Measurements from ENCODE around the gene HDHD5. TPM values are rescaled to one million over a fixed set of nuclear protein-coding genes. Genes with fewer than 3 reads are reported as not detected.

The HDHD5 gene
- total RNA-seq, 1 donor from 2014 or later: 27.6 TPM

DNA sequence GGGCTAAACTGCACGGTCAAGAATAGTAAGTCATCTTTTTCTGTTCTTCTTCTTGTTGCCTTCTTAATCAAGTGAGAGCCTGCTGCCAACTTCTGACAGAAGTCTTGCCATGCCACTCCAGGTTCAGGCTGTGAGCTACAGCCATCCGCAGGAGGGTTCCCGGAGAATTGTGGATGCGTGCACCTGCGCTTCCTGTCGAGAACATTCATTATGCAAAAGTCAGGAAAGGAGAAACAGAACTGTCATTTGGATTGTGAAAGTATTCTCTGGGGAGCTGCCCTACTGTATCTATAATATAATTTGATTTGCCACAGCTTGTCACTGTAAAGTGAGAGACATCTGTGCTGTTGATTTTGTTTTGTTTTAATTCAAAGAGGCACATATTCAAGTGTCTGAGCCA, 62.0 kb downstream of the HDHD5 start:
- Mint-ChIP-seq H3K9me3 (ENCODE audit: unreplicated experiment) (no peaks in the 10 kb centered on the region), H3K4me3 (ENCODE audit: unreplicated experiment) (no peak overlapping the region), H3K27ac (ENCODE audit: unreplicated experiment) (no peak overlapping the region), H3K36me3 (ENCODE audit: low read depth, unreplicated experiment) (peaks cover 24% of the 10 kb centered on the region), H3K4me1 (ENCODE audit: low read depth, unreplicated experiment) (peaks cover 1% of the 10 kb centered on the region), H3K27me3 (ENCODE audit: low read depth, unreplicated experiment) (no peaks in the 10 kb centered on the region)
- no peaks in the 10 kb centered on the region for H3K9me3 ChIP-seq (ENCODE audit: insufficient read depth, low read depth, low read length)
- H3K36me3 ChIP-seq (ENCODE audit: insufficient read depth, low read length): peaks cover 20% of the 10 kb centered on the region
- DNase-seq (ENCODE audit: low read depth) (no peak), FAIRE-seq (no peak)
- no peak overlapping the region for H3K9ac ChIP-seq (ENCODE audit: low read length)
- no peak for TF ChIP-seq EZH2 (IDR thresholded peaks at IDR 0.05; ENCODE audit: insufficient read depth, low read length)
- TF ChIP-seq CTCF (IDR thresholded peaks at IDR 0.05; ENCODE audit: insufficient read depth, low read depth, low read length): no peak
- H3K27ac ChIP-seq (ENCODE audit: low read depth, low read length): no peak overlapping the region
- H3K4me2 ChIP-seq (ENCODE audit: low read length): no peak overlapping the region
- H3K79me2 ChIP-seq (ENCODE audit: insufficient read depth, low read length): peaks cover 30% of the 10 kb centered on the region
- no peaks in the 10 kb centered on the region for H3K27me3 ChIP-seq (ENCODE audit: insufficient read depth, low read length)
- H4K20me1 ChIP-seq (ENCODE audit: insufficient read depth, low read length): peaks cover 56% of the 10 kb centered on the region
- H3K4me3 ChIP-seq (ENCODE audit: insufficient read depth, low read depth, low read length): no peak overlapping the region
- H3K4me1 ChIP-seq (ENCODE audit: insufficient read depth, low read length): no peaks in the 10 kb centered on the region
- H2AFZ ChIP-seq (ENCODE audit: low read depth, low read length): no peak overlapping the region

GRCh38 chr22:17096071-17096470, 63.0 kb downstream of the HDHD5 start:
- no peak overlapping the region for H3K4me3 ChIP-seq (ENCODE audit: insufficient read depth, low read depth, low read length)
- no peak overlapping the region for H3K4me2 ChIP-seq (ENCODE audit: low read length)
- no peak for FAIRE-seq
- H3K9ac ChIP-seq (ENCODE audit: low read length): no peak overlapping the region
- H3K36me3 ChIP-seq (ENCODE audit: insufficient read depth, low read length): peaks cover 14% of the 10 kb centered on the region
- Mint-ChIP-seq H3K4me3 (ENCODE audit: unreplicated experiment) (no peak overlapping the region), H3K27me3 (ENCODE audit: low read depth, unreplicated experiment) (no peaks in the 10 kb centered on the region), H3K4me1 (ENCODE audit: low read depth, unreplicated experiment) (peaks cover 1% of the 10 kb centered on the region), H3K36me3 (ENCODE audit: low read depth, unreplicated experiment) (peaks cover 14% of the 10 kb centered on the region), H3K9me3 (ENCODE audit: unreplicated experiment) (no peaks in the 10 kb centered on the region), H3K27ac (ENCODE audit: unreplicated experiment) (no peak overlapping the region)
- H3K27ac ChIP-seq (ENCODE audit: low read depth, low read length): no peak overlapping the region
- no peaks in the 10 kb centered on the region for H3K4me1 ChIP-seq (ENCODE audit: insufficient read depth, low read length)
- DNase-seq (ENCODE audit: low read depth): no peak
- no peaks in the 10 kb centered on the region for H3K9me3 ChIP-seq (ENCODE audit: insufficient read depth, low read depth, low read length)
- H2AFZ ChIP-seq (ENCODE audit: low read depth, low read length): no peak overlapping the region
- H3K27me3 ChIP-seq (ENCODE audit: insufficient read depth, low read length): no peaks in the 10 kb centered on the region
- TF ChIP-seq EZH2 (IDR thresholded peaks at IDR 0.05; ENCODE audit: insufficient read depth, low read length): no peak
- no peak for TF ChIP-seq CTCF (IDR thresholded peaks at IDR 0.05; ENCODE audit: insufficient read depth, low read depth, low read length)
- peaks cover 58% of the 10 kb centered on the region for H4K20me1 ChIP-seq (ENCODE audit: insufficient read depth, low read length)
- peaks cover 39% of the 10 kb centered on the region for H3K79me2 ChIP-seq (ENCODE audit: insufficient read depth, low read length)

- Histone ChIP-seq H3K4me3 (ENCODE audit: insufficient read depth, low read depth, low read length) (no peak overlapping the region), H3K27ac (ENCODE audit: low read depth, low read length) (no peak overlapping the region), H4K20me1 (ENCODE audit: insufficient read depth, low read length) (peaks cover 63% of the 10 kb centered on the region), H3K4me1 (ENCODE audit: insufficient read depth, low read length) (no peaks in the 10 kb centered on the region), H3K9me3 (ENCODE audit: insufficient read depth, low read depth, low read length) (no peaks in the 10 kb centered on the region), H3K36me3 (ENCODE audit: insufficient read depth, low read length) (peaks cover 12% of the 10 kb centered on the region), H3K79me2 (ENCODE audit: insufficient read depth, low read length) (peaks cover 44% of the 10 kb centered on the region), H3K9ac (ENCODE audit: low read length) (no peak overlapping the region), H3K4me2 (ENCODE audit: low read length) (no peak overlapping the region), H3K27me3 (ENCODE audit: insufficient read depth, low read length) (no peaks in the 10 kb centered on the region), H2AFZ (ENCODE audit: low read depth, low read length) (no peak overlapping the region)
- DNase-seq (ENCODE audit: low read depth): no peak
- Mint-ChIP-seq H3K9me3 (ENCODE audit: unreplicated experiment) (no peaks in the 10 kb centered on the region), H3K27ac (ENCODE audit: unreplicated experiment) (no peak overlapping the region), H3K4me3 (ENCODE audit: unreplicated experiment) (no peak overlapping the region), H3K36me3 (ENCODE audit: low read depth, unreplicated experiment) (peaks cover 9% of the 10 kb centered on the region), H3K4me1 (ENCODE audit: low read depth, unreplicated experiment) (peaks cover 1% of the 10 kb centered on the region), H3K27me3 (ENCODE audit: low read depth, unreplicated experiment) (no peaks in the 10 kb centered on the region)
- no peak for FAIRE-seq
- TF ChIP-seq EZH2 (IDR thresholded peaks at IDR 0.05; ENCODE audit: insufficient read depth, low read length) (no peak), CTCF (IDR thresholded peaks at IDR 0.05; ENCODE audit: insufficient read depth, low read depth, low read length) (peak; percentile 19)
Measured at GRCh38 chr22:17095538-17095937, 63.5 kb downstream of the HDHD5 start.
